GM12873 (cell line): ENCODE measurements around the gene GYPE.
"Not testable (repeated sequence)": the region's sequence is repeated elsewhere in the genome, so short reads cannot be mapped to it uniquely, and the experiment has no call there.

ENCODE experiments used
- TF ChIP-seq, protein P1 (sequence below): IDR thresholded peaks from 2 replicates; pipeline ENCODE4 v1.5.1; 2012; ENCODE audit warnings: low read depth, mild to moderate bottlenecking, moderate library complexity, low read length, control low read depth; ENCODE audit not compliant: insufficient read depth; ENCODE audit errors: missing control alignments

Gene GYPE

DNA sequence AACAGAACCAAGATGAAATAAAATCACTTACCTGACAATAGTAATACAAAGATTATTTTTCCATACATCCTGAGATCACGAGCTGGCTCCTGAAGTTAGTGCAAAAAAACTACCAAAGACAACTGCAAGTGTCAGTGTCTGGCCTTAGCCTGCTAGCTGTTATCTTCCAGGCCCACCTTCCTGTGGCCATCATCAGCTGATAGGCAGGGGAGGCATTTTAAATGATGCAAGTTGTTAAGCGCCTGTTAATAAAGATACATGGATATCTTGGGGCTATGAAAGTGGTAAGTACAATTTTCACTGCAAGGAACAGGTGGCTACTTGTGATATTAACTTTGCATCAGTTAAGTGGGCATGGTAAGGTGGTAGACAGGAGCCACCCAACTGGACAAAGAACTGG is at the start of gene GYPE:
Gene GYPE (minus strand): TSS at position 120 of the 400 bp plus-strand sequence. CDS start 52 bp downstream, at position 68.
- TF ChIP-seq, protein P1, sequence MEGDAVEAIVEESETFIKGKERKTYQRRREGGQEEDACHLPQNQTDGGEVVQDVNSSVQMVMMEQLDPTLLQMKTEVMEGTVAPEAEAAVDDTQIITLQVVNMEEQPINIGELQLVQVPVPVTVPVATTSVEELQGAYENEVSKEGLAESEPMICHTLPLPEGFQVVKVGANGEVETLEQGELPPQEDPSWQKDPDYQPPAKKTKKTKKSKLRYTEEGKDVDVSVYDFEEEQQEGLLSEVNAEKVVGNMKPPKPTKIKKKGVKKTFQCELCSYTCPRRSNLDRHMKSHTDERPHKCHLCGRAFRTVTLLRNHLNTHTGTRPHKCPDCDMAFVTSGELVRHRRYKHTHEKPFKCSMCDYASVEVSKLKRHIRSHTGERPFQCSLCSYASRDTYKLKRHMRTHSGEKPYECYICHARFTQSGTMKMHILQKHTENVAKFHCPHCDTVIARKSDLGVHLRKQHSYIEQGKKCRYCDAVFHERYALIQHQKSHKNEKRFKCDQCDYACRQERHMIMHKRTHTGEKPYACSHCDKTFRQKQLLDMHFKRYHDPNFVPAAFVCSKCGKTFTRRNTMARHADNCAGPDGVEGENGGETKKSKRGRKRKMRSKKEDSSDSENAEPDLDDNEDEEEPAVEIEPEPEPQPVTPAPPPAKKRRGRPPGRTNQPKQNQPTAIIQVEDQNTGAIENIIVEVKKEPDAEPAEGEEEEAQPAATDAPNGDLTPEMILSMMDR = not testable (repeated sequence)

DNA sequence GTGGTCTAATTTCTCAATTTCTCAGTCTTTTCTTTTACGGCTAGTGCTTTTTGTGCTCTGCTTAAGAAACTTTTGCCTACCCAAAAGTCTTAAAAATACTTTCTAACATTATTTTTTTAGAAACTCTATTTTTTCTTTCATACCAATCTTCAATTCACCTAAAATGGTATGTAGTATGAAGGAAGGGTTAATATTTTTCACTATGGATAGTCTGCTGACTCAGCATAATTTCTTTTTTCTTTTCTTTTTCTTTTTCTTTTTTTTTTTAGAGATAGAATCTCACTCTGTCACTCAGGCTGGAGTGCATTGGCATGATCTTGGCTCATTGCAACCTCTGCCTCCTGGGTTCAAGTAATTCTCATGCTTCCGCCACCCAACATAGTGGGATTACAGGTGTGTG is 34.2 kb upstream of the GYPE start:
- TF ChIP-seq, protein P1 = no peak

DNA sequence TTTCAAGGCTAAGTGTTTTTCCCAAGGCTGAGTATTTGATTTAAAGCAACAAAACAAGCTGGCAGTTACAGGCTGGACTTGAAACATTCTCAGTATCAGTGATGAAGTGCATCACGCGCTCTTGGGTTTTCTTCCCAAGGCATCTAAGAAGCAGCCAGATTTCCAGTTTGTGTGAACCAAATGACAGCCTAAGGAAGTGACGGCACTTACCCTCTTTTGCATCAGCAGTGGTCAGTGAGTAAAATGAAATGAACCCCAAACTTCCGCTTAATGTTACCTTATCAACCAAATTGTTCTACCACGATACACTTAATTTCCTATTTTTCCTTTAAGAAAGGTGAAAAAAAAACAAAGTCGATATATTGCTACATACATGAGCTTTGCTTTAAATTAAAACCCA is 15.8 kb upstream of the GYPE start:
- TF ChIP-seq, protein P1 = no peak

DNA sequence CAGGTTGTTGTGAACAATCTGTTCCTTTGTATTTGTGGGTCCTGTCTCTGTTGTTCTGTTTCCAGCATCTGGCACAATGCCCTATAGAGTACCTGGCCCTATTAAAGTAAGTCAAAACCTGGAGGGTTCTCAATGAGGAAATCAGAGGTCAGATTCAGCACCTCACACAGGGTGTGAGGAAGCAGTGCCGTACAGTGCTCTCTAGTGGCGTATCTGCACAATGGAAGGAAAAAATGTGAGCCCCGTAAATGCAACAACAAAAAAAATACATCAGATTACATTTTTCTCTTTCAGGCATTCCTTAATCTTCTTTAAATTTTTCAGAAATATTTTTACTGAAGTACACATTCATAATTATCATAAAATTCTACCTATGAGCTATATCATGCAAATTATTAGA is 2.5 kb upstream of the GYPE start:
- TF ChIP-seq, protein P1 = peak; percentile 50

DNA sequence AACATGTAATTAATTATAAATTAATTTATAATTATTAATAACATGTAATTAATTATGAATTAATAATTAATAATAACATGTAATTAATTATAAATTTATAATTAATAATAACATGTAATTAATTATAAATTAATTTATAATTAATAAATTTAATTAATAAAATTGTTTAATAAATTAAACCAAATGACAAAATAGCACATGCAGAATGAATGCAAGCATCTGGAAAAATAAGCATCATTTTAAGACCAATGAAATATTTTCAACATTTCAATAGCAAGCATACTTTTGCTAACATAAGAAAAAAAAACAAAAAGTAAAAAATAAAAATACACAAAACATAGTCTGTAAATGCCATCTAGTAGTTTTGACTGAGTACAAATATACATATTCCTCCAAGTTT is 21.8 kb downstream of the GYPE start:
- TF ChIP-seq, protein P1 = no peak

DNA sequence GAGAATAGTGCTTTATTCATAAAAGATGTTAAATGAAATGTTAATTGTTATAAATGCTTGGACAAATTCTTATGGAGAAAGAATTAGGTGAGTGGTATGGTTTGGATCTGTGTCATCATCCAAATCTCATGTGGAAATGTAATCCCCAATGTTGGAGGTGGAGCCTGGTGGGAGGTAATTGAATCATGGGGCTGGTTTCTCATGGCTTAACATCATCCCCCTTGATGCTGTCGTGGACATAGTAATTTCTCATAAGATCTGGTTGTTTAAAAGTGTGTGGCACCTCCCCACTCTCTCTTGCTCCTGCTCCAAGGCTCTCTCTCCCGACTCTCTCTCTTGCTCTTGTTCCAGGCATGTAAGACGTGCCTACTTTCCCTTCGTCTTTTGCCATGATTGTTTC is 22.5 kb downstream of the GYPE start:
- TF ChIP-seq, protein P1 = no peak

DNA sequence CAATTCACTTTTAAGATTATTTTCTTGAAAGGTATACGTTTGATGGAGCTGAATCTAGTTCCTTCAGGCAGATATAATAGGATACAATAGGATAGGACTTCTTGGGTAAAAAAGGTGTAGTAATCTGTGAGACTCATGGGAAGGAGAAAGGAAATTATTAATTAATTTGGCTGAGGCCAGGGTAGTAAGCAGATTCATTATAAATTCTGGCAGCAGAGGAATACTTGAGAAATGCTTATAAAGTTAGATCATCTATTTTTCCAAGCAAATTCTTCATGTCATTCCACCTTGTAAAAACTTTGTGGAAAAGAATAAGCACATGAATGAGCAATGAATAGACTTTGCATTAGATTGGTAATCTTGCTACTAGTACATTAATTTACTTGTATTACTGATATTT is 46.9 kb downstream of the GYPE start:
- TF ChIP-seq, protein P1 = no peak
